GM10266 (cell line): ENCODE results near the gene WDR5.

Experiments
- DNase-seq: peaks from one replicate; pipeline ENCODE4 v3.0.0; 2012; ENCODE audit errors: extremely low spot score
- TF ChIP-seq, protein P1 (sequence below): IDR thresholded peaks from 2 replicates; pipeline ENCODE4 v1.5.1; 2012; ENCODE audit warnings: mild to moderate bottlenecking, low read depth; ENCODE audit not compliant: control insufficient read depth, insufficient read depth; ENCODE audit errors: missing control alignments

WDR5 gene

GRCh38 chr9:134145262-134145661 lies 9.4 kb downstream of the WDR5 start:
- TF ChIP-seq, protein P1, sequence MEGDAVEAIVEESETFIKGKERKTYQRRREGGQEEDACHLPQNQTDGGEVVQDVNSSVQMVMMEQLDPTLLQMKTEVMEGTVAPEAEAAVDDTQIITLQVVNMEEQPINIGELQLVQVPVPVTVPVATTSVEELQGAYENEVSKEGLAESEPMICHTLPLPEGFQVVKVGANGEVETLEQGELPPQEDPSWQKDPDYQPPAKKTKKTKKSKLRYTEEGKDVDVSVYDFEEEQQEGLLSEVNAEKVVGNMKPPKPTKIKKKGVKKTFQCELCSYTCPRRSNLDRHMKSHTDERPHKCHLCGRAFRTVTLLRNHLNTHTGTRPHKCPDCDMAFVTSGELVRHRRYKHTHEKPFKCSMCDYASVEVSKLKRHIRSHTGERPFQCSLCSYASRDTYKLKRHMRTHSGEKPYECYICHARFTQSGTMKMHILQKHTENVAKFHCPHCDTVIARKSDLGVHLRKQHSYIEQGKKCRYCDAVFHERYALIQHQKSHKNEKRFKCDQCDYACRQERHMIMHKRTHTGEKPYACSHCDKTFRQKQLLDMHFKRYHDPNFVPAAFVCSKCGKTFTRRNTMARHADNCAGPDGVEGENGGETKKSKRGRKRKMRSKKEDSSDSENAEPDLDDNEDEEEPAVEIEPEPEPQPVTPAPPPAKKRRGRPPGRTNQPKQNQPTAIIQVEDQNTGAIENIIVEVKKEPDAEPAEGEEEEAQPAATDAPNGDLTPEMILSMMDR = no peak
- DNase-seq = no peak

DNA sequence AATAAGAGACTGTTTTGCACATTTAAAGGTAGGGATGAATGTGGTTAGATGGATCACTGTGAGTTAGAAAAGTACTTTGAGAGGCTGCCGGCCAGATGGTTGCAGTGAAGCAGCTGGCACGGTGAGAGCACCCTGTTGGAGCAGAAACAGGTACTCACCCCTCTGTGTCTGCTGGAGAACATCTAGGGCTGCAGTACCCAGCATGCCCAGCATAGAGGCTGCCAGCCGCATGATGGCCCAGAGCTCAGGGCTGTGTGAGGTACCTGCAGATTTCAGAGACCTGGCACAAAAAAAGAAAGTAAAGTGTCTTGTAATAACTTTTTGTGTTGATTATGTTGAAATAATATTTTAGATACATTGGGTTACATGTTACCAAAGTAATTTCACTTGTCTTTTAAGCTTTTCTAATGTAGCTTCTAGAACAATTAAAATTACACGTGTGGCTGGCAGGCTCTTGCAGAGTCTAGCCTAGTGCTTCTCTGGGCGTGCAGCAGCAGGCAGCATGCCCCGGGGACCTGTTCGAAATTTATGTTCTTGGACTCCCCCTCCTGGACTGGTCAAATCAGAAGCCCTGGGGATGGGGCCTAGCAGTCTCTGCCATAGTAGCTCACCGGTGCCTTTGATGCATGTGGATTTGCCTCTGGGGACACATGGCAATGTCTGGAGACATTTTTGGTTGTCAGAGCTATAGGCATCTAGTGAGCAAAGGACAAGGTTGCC lies 11.1 kb downstream of the WDR5 start:
- DNase-seq = no peak
- TF ChIP-seq, protein P1 = no peak

DNA sequence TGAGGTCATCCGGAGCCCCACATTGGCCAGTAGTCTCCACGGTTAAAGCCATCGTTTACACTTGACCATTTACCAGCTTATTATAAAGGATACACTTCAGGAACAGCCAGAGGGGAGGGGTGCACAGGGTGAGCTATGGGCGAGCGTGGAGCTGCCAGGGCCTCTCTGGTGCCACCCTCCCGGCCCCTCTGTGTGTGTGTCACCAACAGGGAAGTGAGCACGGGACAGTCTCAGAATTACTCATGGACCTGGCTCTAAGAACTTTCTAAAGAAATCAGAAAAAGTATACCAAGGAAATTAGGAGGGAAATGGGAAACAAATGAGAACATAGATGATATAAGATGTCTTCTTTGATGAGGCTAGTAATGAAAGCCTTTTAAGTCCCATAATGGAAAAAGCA lies 13.5 kb downstream of the WDR5 start:
- DNase-seq = no peak
- TF ChIP-seq, protein P1 = no peak

GRCh38 chr9:134150557-134151214 lies 14.8 kb downstream of the WDR5 start:
- TF ChIP-seq, protein P1 = no peak
- DNase-seq = no peak

DNA sequence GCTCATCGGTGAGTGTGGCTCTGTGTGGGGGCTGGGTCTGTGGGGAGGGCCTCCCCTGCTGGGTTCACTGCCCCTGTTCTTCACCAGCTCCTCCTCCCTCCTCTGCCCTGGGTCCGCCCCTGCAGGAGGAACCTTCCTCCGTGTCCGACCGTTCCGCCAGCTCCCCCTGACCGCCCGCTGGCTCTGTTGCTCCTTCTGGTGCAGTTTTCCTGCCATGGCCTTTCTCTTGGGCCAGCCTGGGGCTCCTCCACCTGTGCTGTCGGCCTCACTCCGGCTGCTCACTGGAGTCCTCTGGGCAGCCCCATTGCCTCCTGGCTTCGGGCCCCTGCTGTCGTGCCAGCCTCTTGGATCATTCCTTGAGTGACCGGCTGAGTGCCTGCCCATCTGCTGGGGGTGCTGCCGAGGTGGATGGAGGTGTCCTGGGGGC lies 16.2 kb downstream of the WDR5 start:
- no peak for DNase-seq
- TF ChIP-seq, protein P1 = no peak

- no peak for DNase-seq
- TF ChIP-seq, protein P1 = no peak
Observed at GRCh38 chr9:134152488-134152887, 16.6 kb downstream of the WDR5 start.

DNA sequence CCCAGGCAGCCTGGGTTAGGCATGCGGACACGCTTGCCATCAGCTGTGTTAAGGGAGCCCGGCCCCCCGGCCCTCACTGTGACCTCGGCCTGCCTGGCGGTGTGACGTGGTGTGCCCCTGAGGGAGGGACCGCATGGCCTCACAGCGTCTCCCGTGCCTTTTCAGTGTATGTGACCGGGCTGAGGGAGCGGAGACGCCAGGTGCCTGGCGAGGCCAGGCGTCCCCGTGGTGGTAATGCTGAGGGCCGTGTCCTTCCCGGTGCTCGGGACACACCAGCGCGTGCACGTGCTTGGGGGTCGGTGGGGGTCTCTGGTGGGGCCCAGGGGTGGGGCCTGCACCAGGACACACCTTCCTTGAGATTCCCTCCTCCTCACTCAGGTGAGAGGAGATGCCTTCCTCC lies 17.6 kb downstream of the WDR5 start:
- TF ChIP-seq, protein P1 = no peak
- no peak for DNase-seq
